SK-N-SH treated with all-trans-retinoic acid at 6 μM for 48 hours (cell line): ENCODE results near the gene UPK3B.

Experiments used
- ATAC-seq: fragments of 200-7000 bp; cut with Tn5 transposase; 3 replicates; pipeline ENCODE4 v1.9.1; 2020; ENCODE audit warnings: mild to moderate bottlenecking, moderate library complexity
- ARNTL ChIP-seq: fragments of 450-650 bp; formaldehyde crosslinking; IDR thresholded peaks from 2 replicates; pipeline ENCODE4 v1.5.0; 2020; ENCODE audit warnings: low read depth, mild to moderate bottlenecking, moderate library complexity, borderline replicate concordance
- BACH2 ChIP-seq: fragments of 250-450 bp; sonication (Bioruptor Pico); IDR thresholded peaks from 2 replicates; pipeline ENCODE4 v1.9.0; 2021; ENCODE audit warnings: mild to moderate bottlenecking, borderline replicate concordance
- CREB5 ChIP-seq: fragments of 250-450 bp; sonication (Bioruptor Pico); IDR thresholded peaks from 2 replicates; pipeline ENCODE4 v1.5.1; 2020; ENCODE audit warnings: low read depth, mild to moderate bottlenecking, moderate library complexity
- CSDC2 ChIP-seq: fragments of 250-450 bp; sonication (Bioruptor Pico); IDR thresholded peaks from 2 replicates; pipeline ENCODE4 v1.5.0; 2020; ENCODE audit warnings: mild to moderate bottlenecking, moderate library complexity
- CSRNP3 ChIP-seq: fragments of 250-450 bp; sonication (Bioruptor Pico); IDR thresholded peaks from 2 replicates; pipeline ENCODE4 v1.5.1; 2021; ENCODE audit warnings: mild to moderate bottlenecking, moderate library complexity
- ESRRG ChIP-seq: fragments of 250-450 bp; sonication (Bioruptor Pico); IDR thresholded peaks from 2 replicates; pipeline ENCODE4 v1.6.1; 2021; ENCODE audit warnings: mild to moderate bottlenecking
- GLIS3 ChIP-seq: fragments of 250-450 bp; sonication (Bioruptor Pico); IDR thresholded peaks from 2 replicates; pipeline ENCODE4 v1.5.0; 2020; ENCODE audit warnings: mild to moderate bottlenecking, moderate library complexity
- ISL1 ChIP-seq: fragments of 250-450 bp; sonication (Bioruptor Pico); IDR thresholded peaks from 2 replicates; pipeline ENCODE4 v2.1.2; 2022; ENCODE audit warnings: mild to moderate bottlenecking, moderate library complexity
- OSR1 ChIP-seq: fragments of 250-450 bp; sonication (Bioruptor Pico); IDR thresholded peaks from 2 replicates; pipeline ENCODE4 v1.8.0; 2022; ENCODE audit warnings: moderate library complexity, mild to moderate bottlenecking, inconsistent platforms
- PATZ1 ChIP-seq: fragments of 250-450 bp; sonication (Bioruptor Pico); IDR thresholded peaks from 2 replicates; pipeline ENCODE4 v1.8.0; 2020; ENCODE audit warnings: mild to moderate bottlenecking, moderate library complexity, borderline replicate concordance
- PPARA ChIP-seq: fragments of 250-450 bp; sonication (Bioruptor Pico); IDR thresholded peaks from 2 replicates; pipeline ENCODE4 v1.5.0; 2020; ENCODE audit warnings: mild to moderate bottlenecking, borderline replicate concordance
- RARB ChIP-seq: fragments of 250-450 bp; sonication (Bioruptor Pico); IDR thresholded peaks from 2 replicates; pipeline ENCODE4 v1.8.0; 2021; ENCODE audit warnings: mild to moderate bottlenecking, moderate library complexity
- SNAI2 ChIP-seq: fragments of 250-450 bp; sonication (Bioruptor Pico); IDR thresholded peaks from 2 replicates; pipeline ENCODE4 v1.5.0; 2020; ENCODE audit warnings: mild to moderate bottlenecking, moderate library complexity
- TCF4 ChIP-seq: fragments of 250-450 bp; sonication (Bioruptor Pico); IDR thresholded peaks from 2 replicates; pipeline ENCODE4 v1.8.0; 2021; ENCODE audit warnings: mild to moderate bottlenecking, moderate library complexity, borderline replicate concordance
- TOX ChIP-seq: fragments of 250-450 bp; sonication (Bioruptor Pico); IDR thresholded peaks from 2 replicates; pipeline ENCODE4 v1.8.0; 2021; ENCODE audit warnings: mild to moderate bottlenecking, moderate library complexity, borderline replicate concordance
- TSHZ2 ChIP-seq: fragments of 250-450 bp; sonication (Bioruptor Pico); IDR thresholded peaks from 2 replicates; pipeline ENCODE4 v1.5.0; 2020; ENCODE audit warnings: mild to moderate bottlenecking, moderate library complexity
- ZC3H10 ChIP-seq: fragments of 250-450 bp; sonication (Bioruptor Pico); IDR thresholded peaks from 2 replicates; pipeline ENCODE4 v1.5.1; 2021; ENCODE audit warnings: mild to moderate bottlenecking, moderate library complexity
- ZFP3 ChIP-seq: fragments of 250-450 bp; sonication (Bioruptor Pico); IDR thresholded peaks from 2 replicates; pipeline ENCODE4 v1.5.0; 2020; ENCODE audit warnings: mild to moderate bottlenecking, moderate library complexity
- ZFP30 ChIP-seq: fragments of 450-650 bp; formaldehyde crosslinking; IDR thresholded peaks from 2 replicates; pipeline ENCODE4 v1.5.0; 2022; ENCODE audit warnings: mild to moderate bottlenecking, moderate library complexity
- ZNF565 ChIP-seq: fragments of 450-650 bp; formaldehyde crosslinking; conservative IDR thresholded peaks from 2 replicates; pipeline ENCODE4 v1.5.0; 2020; ENCODE audit warnings: low read depth, mild to moderate bottlenecking, moderate library complexity
- ZNF70 ChIP-seq: fragments of 450-650 bp; formaldehyde crosslinking; IDR thresholded peaks from 2 replicates; pipeline ENCODE4 v1.5.0; 2020; ENCODE audit warnings: mild to moderate bottlenecking, moderate library complexity
- ZNF8 ChIP-seq: fragments of 450-650 bp; formaldehyde crosslinking; IDR thresholded peaks from 2 replicates; pipeline ENCODE4 v1.5.0; 2020; ENCODE audit warnings: mild to moderate bottlenecking, moderate library complexity

The UPK3B gene

GRCh38 chr7:76512941-76513816, 2.8 kb downstream of the UPK3B start:
- ATAC-seq = peak; percentile 54
- no peak for TF ChIP-seq CSDC2 (CRISPR knock-in tag)
- no peak for TF ChIP-seq TCF4 (CRISPR knock-in tag)

GRCh38 chr7:76513817-76514799, 3.8 kb downstream of the UPK3B start:
- no peak for ATAC-seq
- TF ChIP-seq SNAI2 = no peak
- TF ChIP-seq TCF4 (CRISPR knock-in tag) = no peak
- no peak for TF ChIP-seq PATZ1 (CRISPR knock-in tag)
- no peak for TF ChIP-seq ISL1 (CRISPR knock-in tag)
- no peak for TF ChIP-seq TSHZ2
- no peak for TF ChIP-seq GLIS3 (CRISPR knock-in tag)
- TF ChIP-seq PPARA (CRISPR knock-in tag) = no peak
- TF ChIP-seq ZFP30 (CRISPR knock-in tag) = no peak
- no peak for TF ChIP-seq ESRRG (CRISPR knock-in tag)
- no peak for TF ChIP-seq ZNF565
- no peak for TF ChIP-seq TOX
- TF ChIP-seq ZNF8 (CRISPR knock-in tag) = no peak
- TF ChIP-seq ZFP3 (CRISPR knock-in tag) = no peak
- no peak for TF ChIP-seq RARB (CRISPR knock-in tag)
- TF ChIP-seq ZNF70 (CRISPR knock-in tag) = no peak

- no peak for ATAC-seq
- TF ChIP-seq CSDC2 (CRISPR knock-in tag) (no peak), ARNTL (no peak), CSRNP3 (CRISPR knock-in tag) (no peak), OSR1 (CRISPR knock-in tag) (no peak), GLIS3 (CRISPR knock-in tag) (no peak), BACH2 (CRISPR knock-in tag) (no peak), CREB5 (no peak), PATZ1 (CRISPR knock-in tag) (no peak), ESRRG (CRISPR knock-in tag) (no peak), TCF4 (CRISPR knock-in tag) (no peak), ZFP3 (CRISPR knock-in tag) (no peak), TOX (no peak), ZC3H10 (CRISPR knock-in tag) (no peak), SNAI2 (no peak), ZFP30 (CRISPR knock-in tag) (no peak)
Observed at GRCh38 chr7:76514926-76515771, 4.8 kb downstream of the UPK3B start.
